ENCODE data around the gene DHRS7C. TPM values are rescaled to one million over a fixed set of nuclear protein-coding genes. Genes with fewer than 3 reads are reported as not detected.

Gene DHRS7C
- total RNA-seq, 1 donor from 2014 or later = 0.89 TPM

- no peak for DNase-seq (ENCODE audit: low spot score)
- intact Hi-C loops (cut with DNase I) = loop anchor here (2.0 to 10.0 kb wide), 2 partner anchors 40 to 194 kb away; partner anchors contain the start of genes CFAP52 and STX8
These were observed 22.2 kb downstream of the DHRS7C start for GRCh38 chr17:9769036-9769695.

- intact Hi-C loops (cut with DNase I) = loop anchor here (2.0 to 10.0 kb wide), 2 partner anchors 40 to 194 kb away; partner anchors contain the start of genes CFAP52 and STX8
- DNase-seq (ENCODE audit: low spot score) = no peak
These were observed 22.9 kb downstream of the DHRS7C start for GRCh38 chr17:9768381-9768934.

- intact Hi-C loops (cut with DNase I) = loop anchor here (10.0 kb wide), 1 partner anchor 193 kb away; the partner anchor contains the start of genes CFAP52 and STX8
- DNase-seq (ENCODE audit: low spot score) = no peak
These were observed 23.9 kb downstream of the DHRS7C start for GRCh38 chr17:9767432-9767991.

- no peak for DNase-seq (ENCODE audit: low spot score)
- intact Hi-C loops (cut with DNase I) = loop anchor here (10.0 kb wide), 1 partner anchor 192 kb away; the partner anchor contains the start of genes CFAP52 and STX8
These were observed 24.4 kb downstream of the DHRS7C start for GRCh38 chr17:9766970-9767369.

- intact Hi-C loops (cut with DNase I) = loop anchor here (10.0 kb wide), 1 partner anchor 191 kb away; the partner anchor contains the start of genes CFAP52 and STX8
- no peak for DNase-seq (ENCODE audit: low spot score)
These were observed 26.1 kb downstream of the DHRS7C start for GRCh38 chr17:9765322-9765721.

GRCh38 chr17:9763643-9764042 lies 27.7 kb downstream of the DHRS7C start:
- no peak for DNase-seq (ENCODE audit: low spot score)
- intact Hi-C loops (cut with DNase I) = loop anchor here (10.0 kb wide), 1 partner anchor 189 kb away; the partner anchor contains the start of genes CFAP52 and STX8

- intact Hi-C loops (cut with DNase I) = loop anchor here (10.0 kb wide), 1 partner anchor 185 kb away; the partner anchor contains the start of genes CFAP52 and STX8
- DNase-seq (ENCODE audit: low spot score) = no peak
These were observed 31.1 kb downstream of the DHRS7C start for GRCh38 chr17:9760266-9760665.

GRCh38 chr17:9755083-9755482 lies 36.3 kb downstream of the DHRS7C start:
- intact Hi-C loops (cut with DNase I) = no loop called here
- no peak for DNase-seq (ENCODE audit: low spot score)

GRCh38 chr17:9750524-9750923 lies 40.9 kb downstream of the DHRS7C start:
- intact Hi-C loops (cut with DNase I) = no loop called here
- DNase-seq (ENCODE audit: low spot score) = no peak

GRCh38 chr17:9729735-9730420 lies 61.5 kb downstream of the DHRS7C start:
- intact Hi-C loops (cut with DNase I) = loop anchor here (2.0 to 5.0 kb wide), 2 partner anchors 39 to 157 kb away; no protein-coding TSS in a partner anchor

GRCh38 chr17:9729034-9729650 lies 62.2 kb downstream of the DHRS7C start:
- DNase-seq (ENCODE audit: low spot score) = no peak
- intact Hi-C loops (cut with DNase I) = loop anchor here (2.0 to 5.0 kb wide), 2 partner anchors 40 to 158 kb away; no protein-coding TSS in a partner anchor

More at GRCh38 chr17:9729735-9730420, 61.5 kb downstream of the DHRS7C start:
- no peak for DNase-seq (ENCODE audit: low spot score)

GRCh38 chr17:9728564-9728963 lies 62.8 kb downstream of the DHRS7C start:
- intact Hi-C loops (cut with DNase I) = loop anchor here (2.0 to 5.0 kb wide), 2 partner anchors 40 to 159 kb away; no protein-coding TSS in a partner anchor
- DNase-seq (ENCODE audit: low spot score) = no peak

- no peak for DNase-seq (ENCODE audit: low spot score)
- intact Hi-C loops (cut with DNase I) = loop anchor here (2.0 to 5.0 kb wide), 2 partner anchors 41 to 159 kb away; no protein-coding TSS in a partner anchor
These were observed 63.4 kb downstream of the DHRS7C start for GRCh38 chr17:9728005-9728404.

- intact Hi-C loops (cut with DNase I) = loop anchor here (5.0 kb wide), 1 partner anchor 161 kb away; no protein-coding TSS in a partner anchor
These were observed 65.1 kb downstream of the DHRS7C start for GRCh38 chr17:9726291-9726690.

GRCh38 chr17:9725575-9725974 lies 65.8 kb downstream of the DHRS7C start:
- intact Hi-C loops (cut with DNase I) = loop anchor here (5.0 kb wide), 1 partner anchor 162 kb away; no protein-coding TSS in a partner anchor
- DNase-seq (ENCODE audit: low spot score) = no peak

More at GRCh38 chr17:9726291-9726690, 65.1 kb downstream of the DHRS7C start:
- DNase-seq (ENCODE audit: low spot score) = no peak
